ENCODE data around the gene CDV3.

DNA sequence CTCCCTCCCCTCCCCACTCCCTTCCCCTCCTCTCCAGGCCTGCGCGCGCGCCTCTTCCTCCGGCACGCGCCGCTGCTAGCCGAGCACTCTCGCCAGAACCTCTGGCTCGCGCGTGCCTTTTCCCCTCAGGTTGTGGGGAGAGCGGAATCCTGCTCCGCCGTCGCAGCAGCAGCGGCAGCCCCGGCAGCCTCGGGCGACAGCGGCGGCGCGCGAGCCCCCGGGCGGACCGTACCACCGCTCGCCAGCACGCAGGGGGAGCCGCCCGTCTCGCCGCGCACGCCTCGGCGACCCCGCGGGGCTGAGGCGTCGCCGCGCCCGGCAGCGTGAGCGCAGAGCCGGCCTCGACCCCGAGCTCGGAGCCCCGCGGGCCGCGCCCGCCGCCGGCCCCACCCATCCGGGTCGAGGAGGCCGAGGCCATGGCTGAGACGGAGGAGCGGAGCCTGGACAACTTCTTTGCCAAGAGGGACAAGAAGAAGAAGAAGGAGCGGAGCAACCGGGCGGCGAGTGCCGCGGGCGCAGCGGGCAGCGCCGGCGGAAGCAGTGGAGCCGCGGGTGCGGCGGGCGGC is at the start of gene CDV3:
- peak in 1 of 4 experiments; percentile 15 for TF ChIP-seq CTCF (IDR thresholded peaks at IDR 0.05)
- peak; percentile 63 to 91 for TF ChIP-seq POLR2A (IDR thresholded peaks at IDR 0.05)

All from uterus (tissue), 2 donors.